Panc1 (cell line): Measurements from ENCODE around the gene MCF2. TPM values are rescaled to one million over a fixed set of nuclear protein-coding genes. Genes with fewer than 3 reads are reported as not detected.

Source experiments
- ATAC-seq: fragments of 200-7000 bp; cut with Tn5 transposase; 2 replicates; pipeline ENCODE4 v1.9.1; 2020; ENCODE audit warnings: mild to moderate bottlenecking, moderate library complexity
- BruUV-seq: library from RNA; stranded (reverse); fragments of 400-500 nt; replicated peaks from 2 replicates; lab custom pipeline; 2021; lab: Mats Ljungman, UMichigan
- CTCF ChIA-PET: fragments of 300-600 bp; sonication (Branson Sonifier 250); formaldehyde crosslinking; loops from one replicate; lab custom pipeline; 2022; ENCODE audit warnings: antibody characterized with exemption; lab: Charles Lee
- POLR2A ChIA-PET: fragments of 300-600 bp; sonication (Branson Sonifier 250); formaldehyde crosslinking; loops from one replicate; lab custom pipeline; 2022; ENCODE audit warnings: antibody characterized with exemption; lab: Charles Lee
- DNase-seq: peaks from one replicate; pipeline ENCODE4 v3.0.0-alpha.2; 2010; ENCODE audit warnings: low read depth, low spot score
- H3K27ac ChIP-seq: 2 replicates; pipeline ENCODE4 v1.5.1; 2011; ENCODE audit warnings: mild to moderate bottlenecking, low read length, inconsistent platforms
- H3K27me3 ChIP-seq: fragments of 200-500 bp; sonication (Bioruptor generic); 2 replicates; pipeline ENCODE4 v1.6.0; 2014; ENCODE audit warnings: low read length, inconsistent platforms; ENCODE audit not compliant: control insufficient read depth, insufficient read depth
- H3K36me3 ChIP-seq: fragments of 200-500 bp; sonication (Bioruptor generic); 2 replicates; pipeline ENCODE4 v1.5.1; 2014; ENCODE audit warnings: inconsistent platforms, mild to moderate bottlenecking, low read length, moderate library complexity; ENCODE audit not compliant: control insufficient read depth, insufficient read depth
- H3K4me1 ChIP-seq: 2 replicates; pipeline ENCODE4 v1.5.1; 2011; ENCODE audit warnings: inconsistent platforms, mild to moderate bottlenecking, low read length, moderate library complexity; ENCODE audit not compliant: control insufficient read depth, insufficient read depth
- H3K4me3 ChIP-seq, 2 experiments: 2 replicates each; pipeline ENCODE4 v1.5.1; 2011 to 2012; ENCODE audit warnings: low read depth in 2 of 2, low read length in 2 of 2, mild to moderate bottlenecking in 2 of 2, inconsistent platforms in 1 of 2, moderate library complexity in 1 of 2
- H3K9me3 ChIP-seq: fragments of 200-500 bp; sonication (Bioruptor generic); 2 replicates; pipeline ENCODE4 v1.5.1; 2014; ENCODE audit warnings: low read depth, mild to moderate bottlenecking, inconsistent platforms, low read length, moderate library complexity; ENCODE audit not compliant: control insufficient read depth, insufficient read depth
- CTCF ChIP-seq: fragments of 450-650 bp; IDR thresholded peaks from 2 replicates; pipeline ENCODE4 v1.5.1; 2017; ENCODE audit warnings: mild to moderate bottlenecking
- POLR2AphosphoS5 ChIP-seq: IDR thresholded peaks from 2 replicates; pipeline ENCODE4 v1.6.1; 2012; ENCODE audit warnings: mild to moderate bottlenecking, low read depth, low read length, moderate library complexity
- REST ChIP-seq, 2 experiments: IDR thresholded peaks; 2 replicates each; pipeline ENCODE4 v1.6.1; 2011 to 2012; ENCODE audit warnings: low read depth in 2 of 2, control low read depth in 1 of 2, low read length in 1 of 2, mild to moderate bottlenecking in 1 of 2, moderate library complexity in 1 of 2; ENCODE audit not compliant: insufficient read depth in 1 of 2
- SIN3A ChIP-seq: IDR thresholded peaks from 2 replicates; pipeline ENCODE4 v1.6.1; 2012; ENCODE audit warnings: low read depth, mild to moderate bottlenecking, low read length, moderate library complexity, borderline replicate concordance; ENCODE audit not compliant: insufficient read depth
- TCF7L2 ChIP-seq: IDR thresholded peaks from 2 replicates; pipeline ENCODE4 v1.6.1; 2011; ENCODE audit warnings: mild to moderate bottlenecking, low read depth, low read length, inconsistent platforms
- in situ Hi-C: cut with HindIII; loops from 2 replicates; pipeline ENCODE4 v1.10.0; 2016; ENCODE audit warnings: low sequenced_read_pairs, low pct_unique_long_range_greater_than_20kb
- intact Hi-C: fragments of 100-400 bp; cut with micrococcal nuclease; formaldehyde crosslinking; loops from one replicate; pipeline ENCODE4 v1.10.0; 2022; ENCODE audit not compliant: unreplicated experiment
- total RNA-seq: library from RNA; stranded (reverse); gene quantifications from one replicate; pipeline ENCODE4 v1.2.1, GENCODE V29; 2021; ENCODE audit not compliant: unreplicated experiment

The MCF2 gene
- total RNA-seq, 1 experiment from 2014 or later, result 0.31 TPM

GRCh38 chrX:139600105-139600504 is 107.9 kb downstream of the MCF2 start:
- no peak for DNase-seq
- ATAC-seq, result no peak
- ChIA-PET POLR2A (no interaction called here), CTCF (no interaction called here)
- intact Hi-C loops, result no loop called here
- H3K9me3 ChIP-seq, result no peaks in the 10 kb centered on the region
- no peaks in the 10 kb centered on the region for H3K27me3 ChIP-seq
- no peaks in the 10 kb centered on the region for H3K4me1 ChIP-seq
- no peak overlapping the region for H3K4me3 ChIP-seq
- in situ Hi-C loops, result no loop called here
- TF ChIP-seq CTCF, result no peak
- no peak for TF ChIP-seq REST (IDR thresholded peaks at IDR 0.05; ENCODE audit: insufficient read depth in 1 of 2, low read depth in 2 of 2, low read length in 1 of 2)
- no peak for TF ChIP-seq POLR2AphosphoS5
- no peak for TF ChIP-seq SIN3A
- no peak for TF ChIP-seq TCF7L2
- H3K27ac ChIP-seq, result no peak overlapping the region
- no peaks in the 10 kb centered on the region for H3K36me3 ChIP-seq
- no TSS peak for BruUV-seq

- in situ Hi-C loops (no loop called here), intact Hi-C loops (no loop called here)
- H3K4me1 ChIP-seq, result no peaks in the 10 kb centered on the region
- DNase-seq, result no peak
- H3K4me3 ChIP-seq, result no peak overlapping the region
- no peaks in the 10 kb centered on the region for H3K9me3 ChIP-seq
- no peak overlapping the region for H3K27ac ChIP-seq
- BruUV-seq, result no TSS peak
- TF ChIP-seq POLR2AphosphoS5, result no peak
- TF ChIP-seq CTCF, result no peak
- TF ChIP-seq TCF7L2, result no peak
- no peak for TF ChIP-seq SIN3A
- no peak for TF ChIP-seq REST (IDR thresholded peaks at IDR 0.05; ENCODE audit: insufficient read depth in 1 of 2, low read depth in 2 of 2, low read length in 1 of 2)
- no peaks in the 10 kb centered on the region for H3K27me3 ChIP-seq
- no peak for ATAC-seq
- no peaks in the 10 kb centered on the region for H3K36me3 ChIP-seq
- CTCF ChIA-PET, result no interaction called here
- POLR2A ChIA-PET, result no interaction called here
Measured at GRCh38 chrX:139596068-139596467, 111.9 kb downstream of the MCF2 start.
